ENCODE results near the gene IL12RB2. TPM values are rescaled to one million over a fixed set of nuclear protein-coding genes. Genes with fewer than 3 reads are reported as not detected.
A peak's percentile ranks its signal among the peaks of the same experiment; 100 is the strongest.

Gene IL12RB2
- total RNA-seq, 1 donor from 2014 or later, result not detected

DNA sequence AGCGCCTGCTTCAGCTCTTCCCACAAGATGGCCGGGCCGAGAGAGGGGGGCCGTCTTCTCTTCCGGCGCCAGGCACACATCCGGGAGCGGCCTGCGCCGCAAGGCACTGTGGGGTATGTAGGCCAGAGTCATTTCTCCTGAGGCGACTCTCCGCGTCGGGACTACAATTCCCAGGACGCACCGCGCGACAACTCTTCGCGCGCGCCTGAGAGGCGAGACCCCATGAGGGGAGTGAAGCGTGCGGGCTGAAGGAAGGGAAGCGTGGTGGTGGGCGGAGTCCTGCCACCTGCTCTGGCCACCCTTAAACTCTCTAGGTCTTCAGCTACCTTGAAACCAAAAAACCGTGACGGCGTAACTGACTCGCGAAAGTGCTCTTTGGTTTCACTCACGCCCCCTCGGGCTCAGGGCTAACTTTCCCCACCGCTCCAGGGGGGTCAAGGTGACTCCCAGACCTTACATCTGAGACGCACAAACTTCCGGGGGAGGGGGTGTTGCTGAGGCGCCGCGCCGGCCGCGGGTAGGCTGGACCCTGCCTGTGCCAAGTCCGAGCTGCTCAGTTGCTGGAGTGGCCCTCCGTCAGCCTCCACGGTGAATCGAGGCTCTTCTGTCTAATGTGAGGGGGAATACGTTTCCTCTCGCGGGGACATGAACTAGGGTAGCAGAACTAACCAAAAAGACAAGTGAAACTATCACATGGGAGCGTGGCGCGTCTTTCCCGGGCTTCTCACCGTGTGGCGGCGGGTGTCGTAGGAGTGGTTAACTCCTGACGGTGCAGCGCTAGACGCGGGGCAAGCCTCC is 122.9 kb downstream of the IL12RB2 start, which contains the start of gene SERBP1:
Gene SERBP1 (minus strand): TSS at position 45 of the 798 bp plus-strand sequence. CDS start 102 bp downstream, outside the sequence.
- peak within 1 kb of the TSS; percentile 87 for H3K4me3 Mint-ChIP-seq (ENCODE audit: unreplicated experiment)
- H3K4me1 Mint-ChIP-seq (ENCODE audit: unreplicated experiment), result peaks cover 54% of the 10 kb centered on the region
- peak; percentile 98 for DNase-seq (ENCODE audit: extremely low spot score, unreplicated experiment)
- TF ChIP-seq, protein P1, sequence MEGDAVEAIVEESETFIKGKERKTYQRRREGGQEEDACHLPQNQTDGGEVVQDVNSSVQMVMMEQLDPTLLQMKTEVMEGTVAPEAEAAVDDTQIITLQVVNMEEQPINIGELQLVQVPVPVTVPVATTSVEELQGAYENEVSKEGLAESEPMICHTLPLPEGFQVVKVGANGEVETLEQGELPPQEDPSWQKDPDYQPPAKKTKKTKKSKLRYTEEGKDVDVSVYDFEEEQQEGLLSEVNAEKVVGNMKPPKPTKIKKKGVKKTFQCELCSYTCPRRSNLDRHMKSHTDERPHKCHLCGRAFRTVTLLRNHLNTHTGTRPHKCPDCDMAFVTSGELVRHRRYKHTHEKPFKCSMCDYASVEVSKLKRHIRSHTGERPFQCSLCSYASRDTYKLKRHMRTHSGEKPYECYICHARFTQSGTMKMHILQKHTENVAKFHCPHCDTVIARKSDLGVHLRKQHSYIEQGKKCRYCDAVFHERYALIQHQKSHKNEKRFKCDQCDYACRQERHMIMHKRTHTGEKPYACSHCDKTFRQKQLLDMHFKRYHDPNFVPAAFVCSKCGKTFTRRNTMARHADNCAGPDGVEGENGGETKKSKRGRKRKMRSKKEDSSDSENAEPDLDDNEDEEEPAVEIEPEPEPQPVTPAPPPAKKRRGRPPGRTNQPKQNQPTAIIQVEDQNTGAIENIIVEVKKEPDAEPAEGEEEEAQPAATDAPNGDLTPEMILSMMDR (IDR thresholded peaks at IDR 0.05), result no peak
- no peaks in the 10 kb centered on the region for H3K9me3 Mint-ChIP-seq (ENCODE audit: unreplicated experiment)
- H3K36me3 Mint-ChIP-seq (ENCODE audit: unreplicated experiment), result peaks cover 8% of the 10 kb centered on the region
- no peaks in the 10 kb centered on the region for H3K27me3 Mint-ChIP-seq (ENCODE audit: unreplicated experiment)
- peak within 1 kb of the TSS; percentile 98 for H3K27ac Mint-ChIP-seq (ENCODE audit: unreplicated experiment)

DNA sequence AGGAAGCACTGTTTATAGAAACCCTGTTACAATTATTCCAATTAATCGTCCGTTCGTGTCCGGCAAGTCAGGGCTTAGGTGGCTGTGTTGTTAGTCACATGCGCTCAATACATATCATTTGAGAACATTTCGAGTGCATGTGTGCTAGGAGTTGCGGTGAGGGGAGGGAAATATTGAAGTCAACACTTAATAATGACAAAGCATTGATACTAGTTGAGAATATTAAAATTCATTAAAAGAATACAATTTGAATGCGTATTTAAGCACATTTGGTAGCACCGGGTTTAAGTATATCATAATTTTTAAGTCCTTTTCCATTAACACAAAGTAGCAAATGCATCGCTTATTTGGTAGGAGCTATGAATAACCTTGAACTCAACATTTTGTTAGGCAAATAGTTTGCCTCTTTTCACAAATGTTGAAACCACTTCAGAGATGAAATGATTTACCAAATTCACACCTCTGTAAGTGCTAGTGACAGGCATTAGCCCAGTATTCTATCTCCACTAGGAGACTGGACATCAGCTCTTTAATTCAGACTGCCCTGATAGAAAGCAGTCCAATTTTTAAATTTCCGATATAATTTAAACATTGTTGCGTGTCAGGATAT is 123.6 kb downstream of the IL12RB2 start:
- H3K4me1 Mint-ChIP-seq (ENCODE audit: unreplicated experiment), result peaks cover 48% of the 10 kb centered on the region
- peak overlapping the region; percentile 87 for H3K4me3 Mint-ChIP-seq (ENCODE audit: unreplicated experiment)
- H3K27ac Mint-ChIP-seq (ENCODE audit: unreplicated experiment), result peak overlapping the region; percentile 98
- peaks cover 2% of the 10 kb centered on the region for H3K36me3 Mint-ChIP-seq (ENCODE audit: unreplicated experiment)
- TF ChIP-seq, protein P1 (IDR thresholded peaks at IDR 0.05), result no peak
- DNase-seq (ENCODE audit: extremely low spot score, unreplicated experiment), result no peak
- H3K27me3 Mint-ChIP-seq (ENCODE audit: unreplicated experiment), result no peaks in the 10 kb centered on the region
- no peaks in the 10 kb centered on the region for H3K9me3 Mint-ChIP-seq (ENCODE audit: unreplicated experiment)

DNA sequence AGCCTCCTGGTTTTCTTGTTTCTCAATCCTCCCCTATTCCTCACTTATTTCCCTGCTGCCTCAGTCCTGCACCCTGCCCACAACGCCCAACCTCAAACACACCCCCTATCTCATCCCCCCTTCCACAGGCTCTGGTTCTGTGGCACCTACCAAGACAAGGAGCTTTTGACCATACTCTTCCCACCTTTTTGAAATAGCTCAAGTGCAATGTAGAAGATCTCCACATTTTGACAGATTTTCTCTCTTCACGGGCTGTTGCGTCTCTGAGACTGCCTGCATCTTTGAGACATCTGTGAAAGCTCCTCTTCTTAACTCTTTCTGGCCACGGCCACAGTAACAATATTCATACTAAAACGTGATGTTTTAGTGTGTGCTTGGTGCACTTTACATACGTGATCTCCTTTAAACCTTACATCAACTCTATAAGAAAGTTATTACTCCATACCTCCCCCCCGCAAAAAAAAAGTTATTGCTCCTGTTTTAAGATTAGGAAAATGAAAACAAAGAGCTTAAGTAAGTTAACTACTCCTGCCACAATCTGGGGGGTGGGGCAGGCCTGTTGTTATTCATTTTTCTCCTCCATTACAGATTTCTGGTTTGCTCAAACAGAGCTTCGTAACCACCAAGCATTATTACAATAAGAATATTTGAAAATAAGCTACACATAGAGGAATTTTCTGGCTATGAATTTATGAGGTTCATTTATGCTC is 124.4 kb downstream of the IL12RB2 start:
- Mint-ChIP-seq H3K4me3 (ENCODE audit: unreplicated experiment) (peak overlapping the region; percentile 35), H3K36me3 (ENCODE audit: unreplicated experiment) (peaks cover 2% of the 10 kb centered on the region), H3K27ac (ENCODE audit: unreplicated experiment) (no peak overlapping the region), H3K4me1 (ENCODE audit: unreplicated experiment) (peaks cover 41% of the 10 kb centered on the region), H3K27me3 (ENCODE audit: unreplicated experiment) (no peaks in the 10 kb centered on the region), H3K9me3 (ENCODE audit: unreplicated experiment) (no peaks in the 10 kb centered on the region)
- TF ChIP-seq, protein P1 (IDR thresholded peaks at IDR 0.05), result no peak
- DNase-seq (ENCODE audit: extremely low spot score, unreplicated experiment), result no peak

DNA sequence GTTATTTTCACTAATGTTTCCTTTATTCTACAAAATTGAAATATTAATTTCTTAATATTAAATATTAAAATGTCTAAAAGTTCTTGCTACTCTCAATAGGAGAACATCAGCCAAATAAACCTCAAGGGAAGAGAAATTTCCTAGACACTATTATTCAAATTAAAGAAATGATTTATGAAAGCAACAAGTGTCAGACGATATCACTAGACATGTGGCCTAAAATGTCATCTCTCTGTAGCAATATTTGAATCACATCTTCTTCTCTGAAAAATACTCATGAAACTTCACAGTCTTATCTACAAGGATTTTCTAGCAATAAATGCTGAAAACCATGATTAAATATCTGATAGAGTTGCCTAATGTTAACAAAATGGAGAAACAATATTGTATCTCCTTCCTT is 125.1 kb downstream of the IL12RB2 start:
- peaks cover 2% of the 10 kb centered on the region for H3K36me3 Mint-ChIP-seq (ENCODE audit: unreplicated experiment)
- no peak for DNase-seq (ENCODE audit: extremely low spot score, unreplicated experiment)
- H3K27me3 Mint-ChIP-seq (ENCODE audit: unreplicated experiment), result no peaks in the 10 kb centered on the region
- H3K9me3 Mint-ChIP-seq (ENCODE audit: unreplicated experiment), result no peaks in the 10 kb centered on the region
- H3K4me3 Mint-ChIP-seq (ENCODE audit: unreplicated experiment), result no peak overlapping the region
- H3K27ac Mint-ChIP-seq (ENCODE audit: unreplicated experiment), result no peak overlapping the region
- TF ChIP-seq, protein P1 (IDR thresholded peaks at IDR 0.05), result no peak
- H3K4me1 Mint-ChIP-seq (ENCODE audit: unreplicated experiment), result peaks cover 33% of the 10 kb centered on the region

Measured in osteocyte (in vitro differentiated cells).